Skeletal muscle tissue (tissue), 4 donors: Measurements from ENCODE around the gene AIG1. TPM values are rescaled to one million over a fixed set of nuclear protein-coding genes. Genes with fewer than 3 reads are reported as not detected.

Source experiments
- H3K27ac ChIP-seq: one replicate; pipeline ENCODE4 v1.7.0; 2013; ENCODE audit warnings: mild to moderate bottlenecking, low read depth, low read length, inconsistent platforms
- H3K27me3 ChIP-seq, 3 donors: one replicate each; pipeline ENCODE4 v1.7.0; 2013; ENCODE audit warnings: low read length in 3 of 3; ENCODE audit not compliant: control insufficient read depth in 3 of 3, insufficient read depth in 3 of 3
- H3K36me3 ChIP-seq, 3 donors: one replicate each; pipeline ENCODE4 v1.7.0; 2013; ENCODE audit warnings: low read length in 3 of 3; ENCODE audit not compliant: control insufficient read depth in 3 of 3, insufficient read depth in 3 of 3
- H3K4me1 ChIP-seq, 3 donors: one replicate each; pipeline ENCODE4 v1.7.0; 2013; ENCODE audit warnings: low read length in 3 of 3, mild to moderate bottlenecking in 3 of 3; ENCODE audit not compliant: control insufficient read depth in 3 of 3, insufficient read depth in 3 of 3
- H3K4me3 ChIP-seq, 3 donors: one replicate each; pipeline ENCODE4 v1.7.0; 2013; ENCODE audit warnings: low read length in 3 of 3
- H3K9ac ChIP-seq, 3 donors: one replicate each; pipeline ENCODE4 v1.7.0; 2013; ENCODE audit warnings: low read length in 3 of 3, mild to moderate bottlenecking in 3 of 3, moderate library complexity in 2 of 3, low read depth in 1 of 3
- H3K9me3 ChIP-seq, 3 donors: one replicate each; pipeline ENCODE4 v1.7.0; 2013; ENCODE audit warnings: low read length in 3 of 3; ENCODE audit not compliant: control insufficient read depth in 3 of 3
- total RNA-seq: library from RNA; depleted of rRNA; stranded (reverse); fragments of >200 nt; gene quantifications from one replicate; pipeline ENCODE4 v1.2.3, GENCODE V29; 2014
- donor health status: Osteomylitis.

The AIG1 gene
- total RNA-seq, 1 donor from 2014 or later, result 31.3 TPM

DNA sequence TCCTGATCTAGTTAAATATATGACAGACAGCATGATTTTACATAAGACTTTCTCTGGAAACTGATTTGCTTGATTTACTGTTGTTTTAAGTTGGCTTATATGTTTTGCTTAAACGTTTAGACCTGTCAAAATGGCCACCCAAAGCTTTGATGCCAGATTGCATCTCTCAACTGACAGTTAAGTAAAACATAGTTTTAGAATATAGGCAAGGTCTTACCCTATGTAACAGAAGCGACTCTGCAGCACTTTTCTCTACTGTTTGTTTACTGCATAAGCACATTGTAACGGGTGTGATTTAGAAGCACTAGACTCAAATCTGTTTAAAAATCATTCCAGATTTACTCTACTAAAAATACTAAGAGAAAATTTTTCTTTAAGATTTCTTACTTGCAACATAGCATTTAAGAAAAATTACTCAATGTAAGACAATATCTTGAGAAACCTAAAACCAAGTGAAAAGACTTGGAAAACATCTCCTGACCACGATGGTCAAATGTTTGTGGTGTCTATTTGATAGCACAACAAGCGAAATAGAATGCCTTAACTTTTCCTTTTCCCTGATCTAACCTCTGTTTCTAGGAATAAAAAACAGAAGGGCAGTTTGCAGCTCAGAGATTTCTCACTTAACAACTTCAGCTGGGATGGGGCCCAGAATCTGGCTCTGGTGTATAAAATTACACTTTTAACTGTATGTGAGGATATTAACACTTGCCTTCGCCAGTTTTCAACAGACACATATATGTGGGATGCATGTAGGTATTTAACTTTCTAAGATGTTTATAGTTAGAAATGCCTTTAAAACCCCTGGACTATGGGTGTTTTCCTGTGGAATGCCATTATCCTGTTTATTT, 47.4 kb downstream of the AIG1 start:
- no peaks in the 10 kb centered on the region for H3K9me3 ChIP-seq
- no peaks in the 10 kb centered on the region for H3K27me3 ChIP-seq
- no peaks in the 10 kb centered on the region for H3K36me3 ChIP-seq
- no peak overlapping the region for H3K4me3 ChIP-seq
- H3K9ac ChIP-seq, result no peak overlapping the region
- H3K4me1 ChIP-seq, result peaks cover 0 to 7% (median 3%) of the 10 kb centered on the region in 3 donors
- no peak overlapping the region for H3K27ac ChIP-seq

DNA sequence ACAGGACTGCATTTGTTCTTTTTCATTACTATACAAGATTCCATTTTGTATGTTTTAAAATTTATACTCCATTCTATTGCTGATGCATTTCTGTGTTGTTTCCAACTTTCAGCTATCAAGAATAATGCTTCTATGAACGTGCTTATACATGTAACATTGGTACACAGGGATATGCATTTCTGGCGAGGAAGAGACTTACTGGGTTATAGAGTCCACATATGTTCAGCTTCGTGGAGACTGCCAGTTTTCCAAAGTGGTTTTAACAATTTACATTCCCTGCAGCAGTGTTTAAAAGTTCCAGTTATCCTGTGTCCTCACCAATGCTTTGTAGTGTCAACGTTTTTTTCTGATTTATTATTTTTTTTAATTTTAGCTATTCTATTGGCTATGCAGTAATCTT, 48.5 kb downstream of the AIG1 start:
- H3K9ac ChIP-seq, result no peak overlapping the region
- no peak overlapping the region for H3K4me3 ChIP-seq
- H3K36me3 ChIP-seq, result no peaks in the 10 kb centered on the region
- no peaks in the 10 kb centered on the region for H3K27me3 ChIP-seq
- no peaks in the 10 kb centered on the region for H3K9me3 ChIP-seq
- H3K4me1 ChIP-seq, result peaks cover 0 to 2% (median 2%) of the 10 kb centered on the region in 3 donors
- no peak overlapping the region for H3K27ac ChIP-seq

GRCh38 chr6:143110572-143110971, 49.9 kb downstream of the AIG1 start:
- Histone ChIP-seq H3K27me3 (no peaks in the 10 kb centered on the region), H3K36me3 (no peaks in the 10 kb centered on the region), H3K27ac (no peak overlapping the region), H3K4me1 (no peaks in the 10 kb centered on the region), H3K9me3 (no peaks in the 10 kb centered on the region), H3K4me3 (no peak overlapping the region), H3K9ac (no peak overlapping the region)

GRCh38 chr6:143110996-143111395, 50.3 kb downstream of the AIG1 start:
- no peaks in the 10 kb centered on the region for H3K4me1 ChIP-seq
- H3K27ac ChIP-seq, result no peak overlapping the region
- H3K4me3 ChIP-seq, result no peak overlapping the region
- no peaks in the 10 kb centered on the region for H3K9me3 ChIP-seq
- H3K9ac ChIP-seq, result no peak overlapping the region
- H3K27me3 ChIP-seq, result no peaks in the 10 kb centered on the region
- H3K36me3 ChIP-seq, result no peaks in the 10 kb centered on the region

DNA sequence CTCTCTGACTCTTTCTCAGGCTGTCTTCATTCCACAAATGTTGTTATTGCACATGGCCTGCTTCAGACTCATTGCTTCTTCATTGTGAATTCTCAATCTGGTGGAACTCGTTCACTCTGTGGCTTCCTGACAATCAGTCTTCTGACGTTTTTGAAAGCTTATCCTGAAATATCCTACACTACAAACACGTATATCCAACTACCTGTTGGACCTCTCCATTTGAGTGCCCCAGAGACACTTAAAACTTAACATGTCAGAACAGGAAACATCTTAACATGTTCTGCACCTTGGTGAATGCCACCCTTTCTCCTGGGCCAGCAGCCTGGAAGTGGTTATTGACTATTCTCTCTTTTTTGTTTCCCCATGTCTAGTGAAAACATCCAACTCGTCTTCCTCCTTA, 50.8 kb downstream of the AIG1 start:
- Histone ChIP-seq H3K9me3 (no peaks in the 10 kb centered on the region), H3K4me1 (no peaks in the 10 kb centered on the region), H3K36me3 (no peaks in the 10 kb centered on the region), H3K9ac (no peak overlapping the region), H3K4me3 (no peak overlapping the region), H3K27ac (no peak overlapping the region), H3K27me3 (no peaks in the 10 kb centered on the region)

GRCh38 chr6:143112084-143112768, 51.5 kb downstream of the AIG1 start:
- Histone ChIP-seq H3K9ac (no peak overlapping the region), H3K9me3 (no peaks in the 10 kb centered on the region), H3K4me1 (no peaks in the 10 kb centered on the region)

GRCh38 chr6:143112837-143113236, 52.1 kb downstream of the AIG1 start:
- Histone ChIP-seq H3K36me3 (no peaks in the 10 kb centered on the region), H3K9me3 (no peaks in the 10 kb centered on the region), H3K4me3 (no peak overlapping the region), H3K27ac (no peak overlapping the region), H3K4me1 (no peaks in the 10 kb centered on the region), H3K9ac (no peak overlapping the region), H3K27me3 (no peaks in the 10 kb centered on the region)

More at GRCh38 chr6:143112084-143112768, 51.5 kb downstream of the AIG1 start:
- Histone ChIP-seq H3K27me3 (no peaks in the 10 kb centered on the region), H3K4me3 (no peak overlapping the region), H3K27ac (no peak overlapping the region), H3K36me3 (no peaks in the 10 kb centered on the region)

- H3K27ac ChIP-seq, result no peak overlapping the region
- no peaks in the 10 kb centered on the region for H3K27me3 ChIP-seq
- no peaks in the 10 kb centered on the region for H3K4me1 ChIP-seq
- H3K4me3 ChIP-seq, result no peak overlapping the region
- H3K36me3 ChIP-seq, result no peaks in the 10 kb centered on the region
- no peak overlapping the region for H3K9ac ChIP-seq
- no peaks in the 10 kb centered on the region for H3K9me3 ChIP-seq
Observed at GRCh38 chr6:143115728-143116127, 55.0 kb downstream of the AIG1 start.

DNA sequence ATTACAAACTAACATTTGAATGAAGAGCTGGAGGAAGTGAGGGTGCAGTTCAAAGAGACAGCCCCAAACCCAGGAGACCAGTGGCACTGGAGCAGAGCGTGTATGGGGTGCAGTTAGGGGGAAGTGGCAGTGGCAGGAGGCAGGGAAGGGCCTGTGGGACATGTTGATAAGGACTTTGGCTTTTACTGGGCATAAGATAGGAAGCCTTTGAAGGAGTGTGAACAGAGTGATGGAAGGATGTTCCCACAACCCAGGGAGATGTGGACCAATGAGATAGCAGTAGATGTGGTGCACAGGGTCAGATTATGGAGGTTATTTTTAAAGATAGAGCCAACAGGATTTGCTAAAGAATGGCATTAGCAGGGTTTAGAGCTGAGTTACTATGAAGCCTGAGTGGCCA, 56.4 kb downstream of the AIG1 start:
- H3K36me3 ChIP-seq, result no peaks in the 10 kb centered on the region
- no peaks in the 10 kb centered on the region for H3K9me3 ChIP-seq
- H3K4me3 ChIP-seq, result no peak overlapping the region
- no peaks in the 10 kb centered on the region for H3K4me1 ChIP-seq
- no peaks in the 10 kb centered on the region for H3K27me3 ChIP-seq
- H3K27ac ChIP-seq, result no peak overlapping the region
- H3K9ac ChIP-seq, result no peak overlapping the region

DNA sequence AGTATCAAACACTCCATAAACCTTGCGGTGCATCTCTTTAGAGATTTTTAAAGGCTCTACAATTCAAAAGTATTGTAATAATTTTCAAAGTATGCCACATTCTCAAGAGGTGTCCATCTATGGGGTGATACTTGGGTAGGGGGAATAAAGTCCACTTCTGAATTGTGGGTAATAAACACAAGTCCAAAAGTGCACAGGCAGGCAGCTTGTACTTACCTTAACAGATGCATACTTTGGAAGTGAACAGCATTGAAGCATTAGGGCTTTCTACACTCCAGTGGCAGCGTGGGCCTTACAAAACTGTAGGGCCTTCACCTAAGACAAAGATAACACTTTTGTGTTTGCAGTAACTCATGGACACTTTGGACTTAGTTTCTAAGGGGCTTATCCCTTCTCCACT, 58.6 kb downstream of the AIG1 start:
- Histone ChIP-seq H3K4me3 (no peak overlapping the region), H3K27ac (no peak overlapping the region)

More for the DNA sequence above, 58.6 kb downstream of the AIG1 start:
- H3K27me3 ChIP-seq, result no peaks in the 10 kb centered on the region
- H3K36me3 ChIP-seq, result no peaks in the 10 kb centered on the region
- H3K9me3 ChIP-seq, result no peaks in the 10 kb centered on the region
- no peak overlapping the region for H3K9ac ChIP-seq
- H3K4me1 ChIP-seq, result no peaks in the 10 kb centered on the region
